ENCODE data around the gene KLK8. TPM values are rescaled to one million over a fixed set of nuclear protein-coding genes. Genes with fewer than 3 reads are reported as not detected.
"Not testable (repeated sequence)": the region's sequence is repeated elsewhere in the genome, so short reads cannot be mapped to it uniquely, and the experiment has no call there.

KLK8 gene
- total RNA-seq, 1 donor from 2014 or later = 9.1 TPM

- no peak for DNase-seq (ENCODE audit: low read depth)
- no peak overlapping the region for H3K4me3 ChIP-seq (ENCODE audit: low read depth, low read length)
Measured at GRCh38 chr19:50992666-50993035, 8.8 kb downstream of the KLK8 start.

GRCh38 chr19:50984416-50984815 is 17.0 kb downstream of the KLK8 start:
- not testable (repeated sequence) for DNase-seq (ENCODE audit: low read depth); H3K4me3 ChIP-seq (ENCODE audit: low read depth, low read length)

More at GRCh38 chr19:50992666-50993035, 8.8 kb downstream of the KLK8 start:
- TF ChIP-seq CTCF (conservative IDR thresholded peaks at IDR 0.05; ENCODE audit: low read depth, low read length) = no peak

- H3K4me3 ChIP-seq (ENCODE audit: low read depth, low read length) = no peak within 1 kb of the TSS
- DNase-seq (ENCODE audit: low read depth) = no peak
- no peak for TF ChIP-seq CTCF (conservative IDR thresholded peaks at IDR 0.05; ENCODE audit: low read depth, low read length)
Measured at GRCh38 chr19:50983625-50984292, 17.6 kb downstream of the KLK8 start, which contains the start of gene KLK7. Gene KLK7 (minus strand): TSS chr19:50983917. CDS start chr19:50982399, 1,518 bp downstream.

- DNase-seq (ENCODE audit: low read depth) = no peak
- no peak for TF ChIP-seq CTCF (conservative IDR thresholded peaks at IDR 0.05; ENCODE audit: low read depth, low read length)
- no peak overlapping the region for H3K4me3 ChIP-seq (ENCODE audit: low read depth, low read length)
Measured at GRCh38 chr19:50982186-50982585, 19.2 kb downstream of the KLK8 start.

- DNase-seq (ENCODE audit: low read depth) = no peak
- no peak overlapping the region for H3K4me3 ChIP-seq (ENCODE audit: low read depth, low read length)
- no peak for TF ChIP-seq CTCF (conservative IDR thresholded peaks at IDR 0.05; ENCODE audit: low read depth, low read length)
Measured at GRCh38 chr19:50981587-50982146, 19.7 kb downstream of the KLK8 start.

GRCh38 chr19:50980208-50980607 is 21.2 kb downstream of the KLK8 start:
- H3K4me3 ChIP-seq (ENCODE audit: low read depth, low read length) = no peak overlapping the region
- DNase-seq (ENCODE audit: low read depth) = no peak
- TF ChIP-seq CTCF (conservative IDR thresholded peaks at IDR 0.05; ENCODE audit: low read depth, low read length) = no peak

- no peak for DNase-seq (ENCODE audit: low read depth)
- no peak for TF ChIP-seq CTCF (conservative IDR thresholded peaks at IDR 0.05; ENCODE audit: low read depth, low read length)
Measured at GRCh38 chr19:50979758-50980157, 21.6 kb downstream of the KLK8 start.

More at GRCh38 chr19:50979758-50980157, 21.6 kb downstream of the KLK8 start:
- H3K4me3 ChIP-seq (ENCODE audit: low read depth, low read length) = no peak overlapping the region

All from epithelial cell of proximal tubule (primary cell).